Nephron (organoid): ENCODE data around the gene RYR2.

Experiments used
- H3K27ac Mint-ChIP-seq, 3 experiments: 2 replicates each; pipeline ENCODE4 v1.8.0; 2020; ENCODE audit warnings: mixed read lengths in 3 of 3, mild to moderate bottlenecking in 2 of 3, moderate library complexity in 1 of 3
- H3K27me3 Mint-ChIP-seq: 2 replicates; pipeline ENCODE4 v1.8.0; 2021; ENCODE audit warnings: low read depth, mild to moderate bottlenecking, moderate library complexity, mixed read lengths
- H3K36me3 Mint-ChIP-seq: 2 replicates; pipeline ENCODE4 v1.8.0; 2020; ENCODE audit warnings: low read depth, mixed read lengths
- H3K4me1 Mint-ChIP-seq: 2 replicates; pipeline ENCODE4 v1.8.0; 2020; ENCODE audit warnings: mixed read lengths
- H3K4me3 Mint-ChIP-seq, 3 experiments: 2 replicates each; pipeline ENCODE4 v1.8.0; 2020; ENCODE audit warnings: mild to moderate bottlenecking in 3 of 3, mixed read lengths in 3 of 3, moderate library complexity in 2 of 3
- H3K9me3 Mint-ChIP-seq: 2 replicates; pipeline ENCODE4 v1.8.0; 2020; ENCODE audit warnings: mixed read lengths
- CTCF ChIP-seq, 3 experiments: fragments of 200-600 bp; sonication (generic); IDR thresholded peaks; one replicate each; pipeline ENCODE4 v1.5.0; 2021; ENCODE audit warnings: antibody characterized with exemption in 3 of 3; ENCODE audit not compliant: unreplicated experiment in 3 of 3

The RYR2 gene

DNA sequence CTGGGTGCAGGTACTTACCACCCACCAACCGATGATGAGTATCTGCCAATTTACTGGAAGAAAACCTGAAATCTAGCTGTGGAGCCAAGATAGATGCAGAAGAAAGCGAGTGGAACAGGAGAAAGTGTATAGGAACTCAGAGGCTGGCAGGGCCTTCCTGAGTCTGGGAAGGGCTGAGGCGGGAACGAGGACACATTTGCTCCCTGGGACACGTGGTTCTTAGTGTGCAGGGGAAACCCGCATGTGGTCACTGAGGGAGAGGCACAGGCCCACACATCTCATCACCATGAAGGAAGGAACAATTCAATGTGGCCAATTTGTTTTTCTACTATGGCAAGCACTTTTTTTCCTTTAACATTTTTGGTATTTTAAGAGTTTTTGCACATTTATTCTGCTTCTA lies 8.2 kb downstream of the RYR2 start:
- H3K36me3 Mint-ChIP-seq, result no peaks in the 10 kb centered on the region
- no peak overlapping the region for H3K27ac Mint-ChIP-seq
- no peaks in the 10 kb centered on the region for H3K9me3 Mint-ChIP-seq
- H3K27me3 Mint-ChIP-seq, result peaks cover 21% of the 10 kb centered on the region
- H3K4me1 Mint-ChIP-seq, result peaks cover 3% of the 10 kb centered on the region
- H3K4me3 Mint-ChIP-seq, result no peak overlapping the region
- TF ChIP-seq CTCF (IDR thresholded peaks at IDR 0.05; ENCODE audit: unreplicated experiment in 3 of 3), result no peak

- TF ChIP-seq CTCF (IDR thresholded peaks at IDR 0.05; ENCODE audit: unreplicated experiment in 3 of 3), result no peak
- H3K36me3 Mint-ChIP-seq, result no peaks in the 10 kb centered on the region
- H3K27me3 Mint-ChIP-seq, result peaks cover 26% of the 10 kb centered on the region
- H3K4me3 Mint-ChIP-seq, result no peak overlapping the region
- H3K27ac Mint-ChIP-seq, result no peak overlapping the region
- no peaks in the 10 kb centered on the region for H3K9me3 Mint-ChIP-seq
- H3K4me1 Mint-ChIP-seq, result no peaks in the 10 kb centered on the region
Measured at GRCh38 chr1:237050915-237051314, 8.9 kb downstream of the RYR2 start.

GRCh38 chr1:237054313-237054712 lies 12.3 kb downstream of the RYR2 start:
- Mint-ChIP-seq H3K9me3 (no peaks in the 10 kb centered on the region), H3K27ac (no peak overlapping the region), H3K4me3 (no peak overlapping the region), H3K27me3 (peaks cover 38% of the 10 kb centered on the region), H3K36me3 (no peaks in the 10 kb centered on the region), H3K4me1 (no peaks in the 10 kb centered on the region)
- no peak for TF ChIP-seq CTCF (IDR thresholded peaks at IDR 0.05; ENCODE audit: unreplicated experiment in 3 of 3)

DNA sequence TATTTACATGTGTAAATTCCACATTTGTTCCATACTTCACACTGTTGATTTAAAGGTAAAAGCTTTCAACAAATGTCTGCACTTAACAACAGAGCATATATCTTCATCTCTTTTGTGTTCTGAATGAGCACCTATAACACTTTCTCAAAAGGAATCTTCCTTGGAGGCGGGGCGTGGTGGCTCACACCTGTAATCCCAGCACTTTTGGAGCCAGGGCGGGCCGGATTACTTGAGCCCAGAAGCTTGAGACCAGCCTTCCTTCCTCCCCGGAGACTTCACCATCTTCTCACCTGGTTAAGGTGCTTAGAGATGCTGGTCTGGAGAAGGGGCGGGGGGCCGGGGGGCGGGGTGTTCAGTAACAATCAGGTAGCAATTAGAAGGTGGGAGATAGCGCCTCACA lies 16.5 kb downstream of the RYR2 start:
- Mint-ChIP-seq H3K36me3 (no peaks in the 10 kb centered on the region), H3K27ac (no peak overlapping the region), H3K4me3 (no peak overlapping the region), H3K4me1 (no peaks in the 10 kb centered on the region), H3K9me3 (no peaks in the 10 kb centered on the region), H3K27me3 (peaks cover 28% of the 10 kb centered on the region)
- no peak for TF ChIP-seq CTCF (IDR thresholded peaks at IDR 0.05; ENCODE audit: unreplicated experiment in 3 of 3)

DNA sequence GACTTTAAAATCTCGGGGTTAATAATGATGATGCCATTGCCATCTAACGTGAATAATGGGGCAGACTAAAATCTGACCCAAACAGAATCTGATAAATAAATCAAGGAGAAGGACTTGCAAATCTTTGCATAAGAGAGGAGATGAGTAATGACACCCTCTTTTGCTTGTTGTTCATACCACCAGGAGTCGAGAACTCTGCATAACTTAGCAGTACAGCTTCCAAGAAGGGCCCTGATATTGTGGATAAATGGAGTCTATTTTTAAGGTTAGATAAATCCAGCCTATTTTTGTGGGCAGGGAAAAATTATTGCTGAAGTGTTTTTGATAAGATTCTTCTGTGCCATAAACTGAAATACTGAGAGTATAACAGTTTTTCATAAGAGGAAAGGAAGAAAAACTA lies 17.3 kb downstream of the RYR2 start:
- Mint-ChIP-seq H3K4me1 (no peaks in the 10 kb centered on the region), H3K36me3 (no peaks in the 10 kb centered on the region), H3K27ac (no peak overlapping the region)

More for the DNA sequence above, 17.3 kb downstream of the RYR2 start:
- peaks cover 3% of the 10 kb centered on the region for H3K9me3 Mint-ChIP-seq
- H3K4me3 Mint-ChIP-seq, result no peak overlapping the region
- H3K27me3 Mint-ChIP-seq, result peaks cover 25% of the 10 kb centered on the region
- TF ChIP-seq CTCF (IDR thresholded peaks at IDR 0.05; ENCODE audit: unreplicated experiment in 3 of 3), result no peak
